Measurements from ENCODE around the gene CAPSL.
"Not testable (repeated sequence)": the region's sequence is repeated elsewhere in the genome, so short reads cannot be mapped to it uniquely, and the experiment has no call there.

Gene CAPSL

DNA sequence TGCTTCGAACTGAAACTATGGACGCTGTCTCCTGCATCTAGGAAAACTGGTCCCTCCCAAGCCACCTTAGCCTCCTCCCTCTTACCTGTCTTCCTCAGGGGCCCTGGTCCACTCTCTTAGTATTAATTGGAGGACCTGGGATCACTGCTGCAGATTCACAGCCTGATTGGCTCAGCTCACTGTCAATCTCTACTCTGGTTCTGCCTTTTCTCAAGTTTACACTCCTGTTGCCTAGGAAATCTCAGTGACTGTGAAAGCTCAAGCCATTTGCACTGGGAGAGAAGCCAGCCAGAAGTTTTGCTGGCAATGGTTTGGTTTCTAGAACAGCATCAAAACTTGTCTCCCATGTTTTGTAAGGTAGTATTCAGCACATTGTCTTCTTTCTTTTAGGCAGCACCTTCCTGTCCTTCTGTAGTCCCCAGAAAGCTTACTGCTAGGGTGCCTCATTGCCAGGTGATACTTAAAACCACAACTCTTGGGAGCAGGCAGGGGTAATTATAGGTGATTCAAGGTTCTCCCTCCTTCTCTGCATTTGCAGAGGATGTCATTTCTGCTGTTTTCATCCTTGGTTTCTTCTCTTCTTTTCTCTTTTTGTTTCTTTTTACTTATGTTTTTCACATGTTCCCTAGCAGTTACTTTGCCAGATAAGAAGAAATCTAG is at the start of gene CAPSL:
TSS of gene CAPSL (minus strand) at position 55 of the 660 bp plus-strand sequence. CDS start 17,502 bp downstream, outside the sequence.
- H4K20me1 ChIP-seq (ENCODE audit: insufficient read depth, low read length) = no peaks in the 10 kb centered on the region
- no peak within 1 kb of the TSS for H3K4me2 ChIP-seq (ENCODE audit: low read length)
- no peak within 1 kb of the TSS for H3K27ac ChIP-seq (ENCODE audit: low read length)
- H3K4me3 ChIP-seq (ENCODE audit: low read length) = no peak within 1 kb of the TSS
- no peak within 1 kb of the TSS for H3K9ac ChIP-seq (ENCODE audit: low read length)
- no peak within 1 kb of the TSS for H2AFZ ChIP-seq (ENCODE audit: low read depth, low read length)
- H3K4me1 ChIP-seq (ENCODE audit: low read length) = no peaks in the 10 kb centered on the region
- H3K79me2 ChIP-seq (ENCODE audit: low read length) = no peaks in the 10 kb centered on the region
- no peaks in the 10 kb centered on the region for H3K27me3 ChIP-seq (ENCODE audit: low read depth, low read length)
- H3K36me3 ChIP-seq (replicated peaks; ENCODE audit: low read depth, low read length) = no peaks in the 10 kb centered on the region
- TF ChIP-seq, protein P1, sequence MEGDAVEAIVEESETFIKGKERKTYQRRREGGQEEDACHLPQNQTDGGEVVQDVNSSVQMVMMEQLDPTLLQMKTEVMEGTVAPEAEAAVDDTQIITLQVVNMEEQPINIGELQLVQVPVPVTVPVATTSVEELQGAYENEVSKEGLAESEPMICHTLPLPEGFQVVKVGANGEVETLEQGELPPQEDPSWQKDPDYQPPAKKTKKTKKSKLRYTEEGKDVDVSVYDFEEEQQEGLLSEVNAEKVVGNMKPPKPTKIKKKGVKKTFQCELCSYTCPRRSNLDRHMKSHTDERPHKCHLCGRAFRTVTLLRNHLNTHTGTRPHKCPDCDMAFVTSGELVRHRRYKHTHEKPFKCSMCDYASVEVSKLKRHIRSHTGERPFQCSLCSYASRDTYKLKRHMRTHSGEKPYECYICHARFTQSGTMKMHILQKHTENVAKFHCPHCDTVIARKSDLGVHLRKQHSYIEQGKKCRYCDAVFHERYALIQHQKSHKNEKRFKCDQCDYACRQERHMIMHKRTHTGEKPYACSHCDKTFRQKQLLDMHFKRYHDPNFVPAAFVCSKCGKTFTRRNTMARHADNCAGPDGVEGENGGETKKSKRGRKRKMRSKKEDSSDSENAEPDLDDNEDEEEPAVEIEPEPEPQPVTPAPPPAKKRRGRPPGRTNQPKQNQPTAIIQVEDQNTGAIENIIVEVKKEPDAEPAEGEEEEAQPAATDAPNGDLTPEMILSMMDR (IDR thresholded peaks at IDR 0.05; ENCODE audit: low read depth, low read length) = no peak
- no peak for TF ChIP-seq EZH2phosphoT487 (IDR thresholded peaks at IDR 0.05; ENCODE audit: low read depth)
- no peaks in the 10 kb centered on the region for H3K9me3 ChIP-seq (ENCODE audit: insufficient read depth, low read length)

DNA sequence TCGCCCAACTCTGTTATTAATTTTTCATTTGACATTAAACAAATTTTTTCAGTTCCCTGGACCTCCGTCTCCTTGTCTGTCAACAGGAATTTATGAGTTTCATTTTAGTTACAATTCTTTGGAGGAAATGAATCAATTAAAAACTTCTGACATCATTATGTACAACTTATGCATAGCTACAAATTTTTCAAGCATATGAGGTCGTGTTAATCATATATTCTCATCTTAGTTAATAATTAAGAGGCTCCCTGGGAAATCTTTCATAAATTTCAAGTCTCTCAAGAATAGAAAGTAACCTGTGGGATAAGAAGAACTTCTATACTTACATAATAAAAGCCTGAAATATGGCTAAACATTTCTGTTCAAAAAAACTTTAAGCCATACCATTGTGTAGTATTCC is 49.4 kb upstream of the CAPSL start:
- Histone ChIP-seq H3K79me2 (ENCODE audit: low read length) (no peaks in the 10 kb centered on the region), H3K36me3 (replicated peaks; ENCODE audit: low read depth, low read length) (no peaks in the 10 kb centered on the region), H3K9ac (ENCODE audit: low read length) (no peak overlapping the region), H3K27ac (ENCODE audit: low read length) (no peak overlapping the region), H3K4me3 (ENCODE audit: low read length) (no peak overlapping the region), H3K4me1 (ENCODE audit: low read length) (no peaks in the 10 kb centered on the region), H3K9me3 (ENCODE audit: insufficient read depth, low read length) (no peaks in the 10 kb centered on the region), H3K27me3 (ENCODE audit: low read depth, low read length) (no peaks in the 10 kb centered on the region), H3K4me2 (ENCODE audit: low read length) (no peak overlapping the region), H4K20me1 (ENCODE audit: insufficient read depth, low read length) (no peaks in the 10 kb centered on the region), H2AFZ (ENCODE audit: low read depth, low read length) (no peak overlapping the region)
- TF ChIP-seq EZH2phosphoT487 (IDR thresholded peaks at IDR 0.05; ENCODE audit: low read depth) = no peak

DNA sequence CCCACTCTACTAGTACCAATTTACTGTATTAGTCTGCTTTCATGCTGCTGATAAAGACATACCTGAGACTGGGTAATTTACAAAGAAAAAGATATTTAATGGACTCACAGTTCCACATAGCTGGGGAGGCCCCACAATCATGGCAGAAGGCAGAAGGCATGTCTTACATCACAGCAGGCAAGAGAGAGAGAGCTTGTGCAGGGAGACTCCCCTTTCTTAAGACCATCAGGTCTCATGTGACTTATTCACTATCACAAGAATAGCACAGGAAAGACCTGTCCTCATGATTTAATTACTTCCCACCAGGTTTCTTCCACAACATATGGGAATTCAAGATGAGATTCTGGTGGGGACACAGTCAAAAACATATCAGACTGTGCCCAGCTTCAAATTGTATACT is 41.3 kb upstream of the CAPSL start:
- TF ChIP-seq, protein P1 (IDR thresholded peaks at IDR 0.05; ENCODE audit: low read depth, low read length) = no peak
- TF ChIP-seq EZH2phosphoT487 (IDR thresholded peaks at IDR 0.05; ENCODE audit: low read depth) = no peak

DNA sequence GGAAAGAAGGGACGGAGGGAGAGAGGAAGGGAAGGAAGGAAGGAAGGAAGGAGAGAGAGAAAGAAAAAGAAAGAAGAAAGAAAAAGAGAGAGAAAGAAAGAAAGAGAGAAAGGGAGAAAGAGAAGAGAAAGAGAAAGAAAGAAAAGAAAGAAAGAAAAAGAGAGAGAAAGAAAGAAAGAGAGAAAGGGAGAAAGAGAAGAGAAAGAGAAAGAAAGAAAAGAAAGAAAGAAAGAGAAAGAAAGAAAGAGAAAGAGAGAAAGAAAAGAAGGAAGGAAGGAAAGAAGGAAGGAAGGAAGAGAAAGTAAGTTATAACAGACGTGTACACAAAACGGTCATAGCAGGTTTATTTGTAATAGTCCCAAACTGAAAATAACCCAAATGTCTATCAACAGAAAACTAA is 38.4 kb upstream of the CAPSL start:
- H3K4me1 ChIP-seq (ENCODE audit: low read length); H4K20me1 ChIP-seq (ENCODE audit: insufficient read depth, low read length); H3K4me3 ChIP-seq (ENCODE audit: low read length); H3K27me3 ChIP-seq (ENCODE audit: low read depth, low read length); H3K27ac ChIP-seq (ENCODE audit: low read length); H3K9ac ChIP-seq (ENCODE audit: low read length); H3K4me2 ChIP-seq (ENCODE audit: low read length); H3K79me2 ChIP-seq (ENCODE audit: low read length); H2AFZ ChIP-seq (ENCODE audit: low read depth, low read length); H3K9me3 ChIP-seq (ENCODE audit: insufficient read depth, low read length); H3K36me3 ChIP-seq (replicated peaks; ENCODE audit: low read depth, low read length): not testable (repeated sequence)

More for the DNA sequence above, 41.3 kb upstream of the CAPSL start:
- Histone ChIP-seq H3K9ac (ENCODE audit: low read length) (no peak overlapping the region), H2AFZ (ENCODE audit: low read depth, low read length) (no peak overlapping the region), H4K20me1 (ENCODE audit: insufficient read depth, low read length) (no peaks in the 10 kb centered on the region), H3K4me2 (ENCODE audit: low read length) (no peak overlapping the region), H3K4me3 (ENCODE audit: low read length) (no peak overlapping the region), H3K27ac (ENCODE audit: low read length) (no peak overlapping the region), H3K4me1 (ENCODE audit: low read length) (no peaks in the 10 kb centered on the region), H3K9me3 (ENCODE audit: insufficient read depth, low read length) (no peaks in the 10 kb centered on the region), H3K36me3 (replicated peaks; ENCODE audit: low read depth, low read length) (no peaks in the 10 kb centered on the region), H3K27me3 (ENCODE audit: low read depth, low read length) (no peaks in the 10 kb centered on the region), H3K79me2 (ENCODE audit: low read length) (no peaks in the 10 kb centered on the region)

DNA sequence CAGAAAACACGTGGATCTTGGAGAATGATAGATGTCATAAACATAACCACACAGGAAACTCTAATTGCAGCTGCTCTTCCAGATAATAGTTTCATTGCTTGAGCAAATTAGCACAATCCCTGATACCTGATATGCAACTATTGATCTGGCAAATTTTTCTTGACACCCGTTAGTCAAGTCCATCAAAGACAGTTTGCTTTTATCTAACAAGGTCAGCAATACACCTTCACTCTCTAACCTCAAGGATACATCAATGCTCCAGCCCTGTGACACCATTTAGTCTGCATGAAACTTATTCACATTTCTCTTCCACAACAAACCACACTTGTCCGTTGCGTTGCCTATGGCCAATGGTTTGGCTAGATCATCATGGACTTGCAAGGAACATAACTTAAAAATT is 36.1 kb upstream of the CAPSL start:
- H3K4me1 ChIP-seq (ENCODE audit: low read length) = no peaks in the 10 kb centered on the region
- H4K20me1 ChIP-seq (ENCODE audit: insufficient read depth, low read length) = no peaks in the 10 kb centered on the region
- no peaks in the 10 kb centered on the region for H3K9me3 ChIP-seq (ENCODE audit: insufficient read depth, low read length)
- no peak overlapping the region for H2AFZ ChIP-seq (ENCODE audit: low read depth, low read length)
- no peak overlapping the region for H3K4me3 ChIP-seq (ENCODE audit: low read length)
- no peaks in the 10 kb centered on the region for H3K36me3 ChIP-seq (replicated peaks; ENCODE audit: low read depth, low read length)
- H3K27me3 ChIP-seq (ENCODE audit: low read depth, low read length) = no peaks in the 10 kb centered on the region
- H3K9ac ChIP-seq (ENCODE audit: low read length) = no peak overlapping the region
- no peak for TF ChIP-seq EZH2phosphoT487 (IDR thresholded peaks at IDR 0.05; ENCODE audit: low read depth)
- TF ChIP-seq, protein P1 (IDR thresholded peaks at IDR 0.05; ENCODE audit: low read depth, low read length) = no peak
- H3K79me2 ChIP-seq (ENCODE audit: low read length) = no peaks in the 10 kb centered on the region
- no peak overlapping the region for H3K27ac ChIP-seq (ENCODE audit: low read length)
- H3K4me2 ChIP-seq (ENCODE audit: low read length) = no peak overlapping the region

Data from OCI-LY3 (cell line).